Testis (tissue), 3 donors: ENCODE results near the gene SNAP47. TPM values are rescaled to one million over a fixed set of nuclear protein-coding genes. Genes with fewer than 3 reads are reported as not detected.

ENCODE experiments used
- DNase-seq: peaks from one replicate; pipeline ENCODE4 v3.0.0-alpha.2; 2019
- H3K27ac ChIP-seq, 2 donors: fragments of 200-600 bp; sonication (generic); one replicate each; pipeline ENCODE4 v1.5.1; 2019
- H3K27me3 ChIP-seq: fragments of 200-600 bp; sonication (generic); one replicate; pipeline ENCODE4 v1.5.1; 2019
- H3K36me3 ChIP-seq: fragments of 200-600 bp; sonication (generic); one replicate; pipeline ENCODE4 v1.5.1; 2017; ENCODE audit warnings: low read depth; ENCODE audit errors: missing control alignments
- H3K4me1 ChIP-seq: fragments of 200-600 bp; sonication (generic); one replicate; pipeline ENCODE4 v1.5.1; 2019
- H3K4me3 ChIP-seq, 2 donors: fragments of 200-600 bp; sonication (generic); one replicate each; pipeline ENCODE4 v1.5.1; 2017 to 2019
- H3K9me3 ChIP-seq: fragments of 200-600 bp; sonication (generic); one replicate; pipeline ENCODE4 v1.5.1; 2017
- CTCF ChIP-seq, 3 experiments: fragments of 450-650 bp in 2 of 3; fragments of 200-600 bp in 1 of 3; sonication (generic) in 1 of 3; IDR thresholded peaks; one replicate each; pipeline ENCODE4 v1.5.1; 2016 to 2019; ENCODE audit warnings: antibody characterized with exemption in 3 of 3, mild to moderate bottlenecking in 2 of 3, moderate library complexity in 1 of 3
- POLR2A ChIP-seq: fragments of 450-650 bp; IDR thresholded peaks from one replicate; pipeline ENCODE4 v1.6.1; 2017; ENCODE audit warnings: antibody characterized with exemption, mild to moderate bottlenecking, moderate library complexity
- WGBS, 2 donors: methylation state at CpG; one replicate each; pipeline ENCODE4 v1.1.5; 2018; 5-methylcytosine and 5-hydroxymethylcytosine counted together
- intact Hi-C: fragments of 100-400 bp; cut with DNase I; formaldehyde crosslinking; loops from one replicate; pipeline ENCODE4 v1.15.1; 2023; ENCODE audit warnings: low total_unique reads
- polyA plus RNA-seq: library from polyadenylated mRNA; stranded (reverse); fragments of 350-450 nt; fragmentation: Illumina TruSeq; extraction: RNeasy Lipid Tissue Mini Kit (QIAGEN cat#74804); gene quantifications from one replicate; pipeline ENCODE4 v1.2.3, GENCODE V29; 2014; ENCODE audit warnings: low read depth, low replicate concordance; ENCODE audit not compliant: insufficient read depth
- total RNA-seq, 2 donors: library from RNA; depleted of rRNA; stranded (reverse); fragments of >200 nt; gene quantifications; one replicate each; pipeline ENCODE4 v1.2.3, GENCODE V29; 2016

The SNAP47 gene
- total and polyA plus RNA-seq, 3 donors from 2014 or later: 72.2 to 80.3 (median 77.6) TPM

- Histone ChIP-seq H3K36me3 (no peaks in the 10 kb centered on the region), H3K4me3 (peak within 1 kb of the TSS in 1 of 2 donors; percentile 31), H3K27ac (no peak within 1 kb of the TSS), H3K9me3 (no peaks in the 10 kb centered on the region), H3K27me3 (no peaks in the 10 kb centered on the region), H3K4me1 (no peaks in the 10 kb centered on the region)
- no peak for TF ChIP-seq CTCF (IDR thresholded peaks at IDR 0.05)
- no peak for TF ChIP-seq POLR2A
- WGBS, 2 donors: 62 to 77% methylated on average over 27 to 44 of the region's 44 CpGs
- intact Hi-C loops: no loop called here
- DNase-seq: no peak
Measured at GRCh38 chr1:227815468-227816409, 80.5 kb downstream of the SNAP47 start, which contains the start of gene PRSS38. Gene PRSS38, plus strand, starts transcription at chr1:227815675. Its CDS starts 42 bp downstream, at chr1:227815717.

DNA sequence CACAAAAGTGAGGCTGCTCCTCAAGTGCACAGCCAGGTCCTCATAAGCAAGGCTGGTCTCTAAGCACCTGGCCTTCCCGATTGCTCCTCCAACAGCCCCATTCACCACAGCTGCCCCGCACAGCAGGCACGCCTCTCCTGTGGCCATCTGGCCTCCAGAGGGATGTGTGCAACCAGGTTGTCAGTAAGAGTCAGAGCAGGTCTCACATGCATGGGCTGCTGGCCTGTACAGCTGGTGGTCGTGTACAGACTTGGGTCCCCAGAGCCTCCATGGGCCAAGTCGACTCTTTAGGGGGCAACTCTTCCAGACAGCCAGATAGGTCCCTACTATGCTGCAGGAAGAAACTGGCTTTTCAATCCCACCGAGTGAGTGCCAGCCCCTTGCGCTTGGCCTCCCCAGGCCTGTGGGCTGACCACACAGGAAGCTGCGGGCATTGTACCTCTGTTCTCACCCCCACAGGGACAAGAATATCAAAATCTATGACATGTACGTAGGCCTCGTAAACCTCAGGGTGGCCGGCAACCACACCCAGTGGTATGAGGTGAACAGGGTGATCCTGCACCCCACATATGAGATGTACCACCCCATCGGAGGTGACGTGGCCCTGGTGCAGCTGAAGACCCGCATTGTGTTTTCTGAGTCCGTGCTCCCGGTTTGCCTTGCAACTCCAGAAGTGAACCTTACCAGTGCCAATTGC is 81.7 kb downstream of the SNAP47 start:
- no peak overlapping the region for H3K4me3 ChIP-seq
- intact Hi-C loops: no loop called here
- DNase-seq: no peak
- no peaks in the 10 kb centered on the region for H3K9me3 ChIP-seq
- H3K27me3 ChIP-seq: no peaks in the 10 kb centered on the region
- 82 to 93% methylated on average over 6 to 16 of the region's 16 CpGs for WGBS, 2 donors
- TF ChIP-seq POLR2A: no peak
- TF ChIP-seq CTCF (IDR thresholded peaks at IDR 0.05): no peak
- no peaks in the 10 kb centered on the region for H3K36me3 ChIP-seq
- H3K4me1 ChIP-seq: no peaks in the 10 kb centered on the region
- H3K27ac ChIP-seq: no peak overlapping the region

- Histone ChIP-seq H3K4me3 (no peak overlapping the region), H3K4me1 (no peaks in the 10 kb centered on the region), H3K27me3 (no peaks in the 10 kb centered on the region), H3K9me3 (no peaks in the 10 kb centered on the region), H3K36me3 (no peaks in the 10 kb centered on the region), H3K27ac (no peak overlapping the region)
- 87 to 89% methylated on average over 1 of the region's 1 CpG for WGBS, 2 donors
- intact Hi-C loops: no loop called here
- DNase-seq: no peak
- TF ChIP-seq CTCF (IDR thresholded peaks at IDR 0.05) (no peak), POLR2A (no peak)
Measured at GRCh38 chr1:227823537-227823936, 88.3 kb downstream of the SNAP47 start.

GRCh38 chr1:227824204-227824603 is 89.0 kb downstream of the SNAP47 start:
- Histone ChIP-seq H3K36me3 (no peaks in the 10 kb centered on the region), H3K27ac (no peak overlapping the region), H3K4me1 (no peaks in the 10 kb centered on the region), H3K4me3 (no peak overlapping the region), H3K9me3 (no peaks in the 10 kb centered on the region), H3K27me3 (no peaks in the 10 kb centered on the region)
- intact Hi-C loops: no loop called here
- DNase-seq: no peak
- TF ChIP-seq CTCF (IDR thresholded peaks at IDR 0.05): no peak
- WGBS, 2 donors: 62 to 63% methylated on average over 2 of the region's 2 CpGs
